GM21737 (cell line): ENCODE results near the gene ARHGAP40.

Experiments
- ATAC-seq: cut with Tn5 transposase; IDR thresholded peaks from one replicate; pipeline ENCODE4 v1.9.1; 2021; ENCODE audit warnings: mild to moderate bottlenecking, moderate library complexity; ENCODE audit not compliant: unreplicated experiment

Gene ARHGAP40

DNA sequence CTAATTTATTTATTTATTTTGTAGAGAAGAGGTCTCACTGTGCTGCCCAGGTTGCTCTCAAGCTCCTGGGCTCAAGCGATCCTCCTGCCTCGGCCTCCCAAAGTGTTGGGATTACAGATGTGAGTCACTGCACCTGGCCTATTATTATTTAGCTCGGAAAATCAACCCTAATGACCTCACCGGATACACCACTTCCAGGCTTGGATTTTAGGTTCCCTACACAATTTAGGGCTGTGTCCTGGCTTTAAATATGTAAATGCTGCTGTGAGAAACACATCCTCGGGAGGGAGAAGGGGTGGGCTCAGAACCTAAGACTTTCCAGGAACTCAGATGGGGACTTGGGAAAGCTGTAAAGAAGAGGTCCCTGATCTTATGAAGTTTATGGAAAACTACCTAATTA lies 71.7 kb downstream of the ARHGAP40 start:
- no peak for ATAC-seq

DNA sequence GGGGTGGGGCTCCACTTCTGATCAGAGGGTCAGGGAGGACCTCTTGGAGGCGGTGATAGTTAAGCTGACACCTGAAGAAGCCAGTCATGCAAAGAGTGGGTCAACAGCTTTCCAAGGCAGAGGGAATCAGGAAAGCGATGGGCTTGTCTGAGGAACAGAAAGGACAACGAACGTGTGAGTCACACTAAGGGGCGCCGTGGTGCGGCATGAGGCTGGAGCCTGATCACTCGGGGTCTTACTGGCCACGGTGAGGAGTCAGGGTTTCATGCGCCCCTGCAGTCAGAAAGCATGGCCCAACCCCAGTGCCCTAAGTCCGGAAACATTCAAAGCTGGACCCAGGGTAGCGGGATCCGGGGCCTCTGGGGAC lies 72.1 kb downstream of the ARHGAP40 start:
- ATAC-seq, result no peak

DNA sequence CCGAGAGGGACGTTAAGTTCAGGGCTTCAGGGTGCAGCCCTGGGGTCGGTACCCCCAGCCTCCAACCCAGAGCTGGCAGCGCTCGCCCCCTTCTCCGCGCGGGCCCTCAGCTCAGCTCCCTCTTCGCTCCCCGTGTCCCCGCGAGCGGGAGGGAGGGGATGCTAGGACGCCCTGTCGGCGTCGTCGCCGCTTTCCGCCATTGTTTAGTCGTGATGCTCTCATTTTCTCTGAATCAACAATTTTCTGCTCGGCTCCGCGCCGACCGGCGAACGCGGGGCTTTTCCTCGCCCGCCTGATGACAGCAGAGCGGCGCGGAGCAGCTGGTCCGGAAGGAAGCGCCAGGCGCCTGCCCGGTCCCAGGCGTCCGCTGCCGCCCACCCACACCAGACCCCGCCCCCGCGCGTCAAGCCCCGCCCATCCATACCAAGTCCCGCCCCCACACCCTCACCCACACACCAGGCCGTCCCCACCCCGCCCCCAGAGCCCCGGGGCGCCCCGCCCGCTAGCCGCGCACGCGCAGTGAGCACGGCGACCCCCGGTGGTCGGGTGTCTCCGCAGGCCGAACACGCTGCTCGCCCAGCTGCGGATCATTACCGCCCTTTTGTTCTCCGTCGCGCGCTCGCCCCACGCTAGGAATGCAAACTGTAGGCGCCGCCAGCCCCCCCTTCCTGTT lies 72.6 kb downstream of the ARHGAP40 start:
- no peak for ATAC-seq

DNA sequence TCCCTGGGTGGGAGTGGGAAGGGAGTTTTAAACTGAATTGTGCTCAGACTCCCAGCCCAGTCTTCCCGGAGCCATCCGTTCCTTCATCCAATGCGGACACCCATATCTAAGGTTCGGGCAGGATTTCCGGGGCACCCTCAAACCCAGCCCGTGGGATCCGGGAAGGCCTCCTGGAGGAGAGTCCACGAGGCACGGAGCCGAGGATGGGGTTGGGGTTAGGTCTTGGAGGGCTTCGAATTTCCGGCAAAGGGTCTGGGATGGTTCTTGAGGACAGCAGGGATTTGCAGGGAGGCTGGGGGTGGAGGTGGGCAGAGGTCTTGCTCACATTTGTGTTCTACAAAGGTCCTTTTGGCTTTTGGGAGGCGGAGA lies 73.1 kb downstream of the ARHGAP40 start:
- no peak for ATAC-seq

DNA sequence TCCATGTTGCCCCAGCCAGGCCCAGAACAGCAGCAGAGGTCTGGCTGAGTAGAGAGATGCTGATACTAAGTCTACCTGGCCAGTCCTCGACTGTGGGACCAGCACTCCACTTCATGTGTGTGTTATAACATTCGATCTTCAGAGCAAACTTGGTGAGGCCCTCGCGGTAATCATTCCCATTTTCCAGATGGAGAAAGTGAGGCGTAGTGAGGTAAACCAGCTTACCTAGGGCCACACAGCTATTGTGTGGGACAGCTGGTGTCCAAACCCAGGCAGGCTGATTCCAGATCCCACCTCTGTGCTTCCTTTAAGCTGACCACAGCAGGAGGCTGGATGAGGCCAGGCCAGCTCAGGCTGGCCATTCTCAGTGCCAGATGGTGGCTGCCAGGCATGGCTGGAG lies 75.0 kb downstream of the ARHGAP40 start:
- ATAC-seq, result no peak

DNA sequence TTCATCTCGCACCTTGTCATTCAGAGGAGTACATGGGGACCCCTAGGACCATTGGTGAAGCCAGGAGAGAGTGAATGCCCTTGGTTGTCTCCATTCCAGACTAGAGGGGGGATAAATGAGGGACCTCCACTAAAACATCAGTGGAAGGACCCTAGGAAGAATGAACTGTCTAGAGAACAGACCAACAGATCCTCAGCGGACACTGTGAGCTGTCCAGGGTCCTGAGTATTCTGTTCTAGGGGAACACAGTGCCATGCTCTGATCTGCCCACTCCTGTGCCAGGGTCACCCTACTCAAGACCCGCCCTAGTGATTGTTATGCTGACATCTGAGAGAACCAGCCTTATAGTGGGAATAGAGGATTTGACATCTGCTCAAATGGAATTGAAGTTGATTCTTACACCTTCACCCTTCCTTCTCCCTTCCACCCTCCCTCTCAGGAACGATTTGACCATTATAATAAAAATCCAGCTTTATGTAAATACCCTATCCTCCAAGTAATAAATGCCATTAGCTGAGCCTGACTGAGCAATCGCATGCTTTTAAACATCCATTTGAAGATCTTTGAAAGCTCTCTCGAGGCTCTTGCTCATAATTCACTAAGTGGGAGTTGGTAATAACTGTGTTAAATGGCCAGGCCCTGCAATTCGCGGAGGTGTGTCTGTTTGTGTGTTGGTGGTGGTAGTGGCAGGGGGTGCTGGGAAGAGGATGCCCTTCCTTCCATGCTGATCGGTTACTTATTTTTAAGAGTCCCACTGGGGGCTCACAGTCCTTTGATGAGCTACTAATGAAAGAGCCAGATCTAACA lies 79.1 kb downstream of the ARHGAP40 start:
- ATAC-seq, result no peak

DNA sequence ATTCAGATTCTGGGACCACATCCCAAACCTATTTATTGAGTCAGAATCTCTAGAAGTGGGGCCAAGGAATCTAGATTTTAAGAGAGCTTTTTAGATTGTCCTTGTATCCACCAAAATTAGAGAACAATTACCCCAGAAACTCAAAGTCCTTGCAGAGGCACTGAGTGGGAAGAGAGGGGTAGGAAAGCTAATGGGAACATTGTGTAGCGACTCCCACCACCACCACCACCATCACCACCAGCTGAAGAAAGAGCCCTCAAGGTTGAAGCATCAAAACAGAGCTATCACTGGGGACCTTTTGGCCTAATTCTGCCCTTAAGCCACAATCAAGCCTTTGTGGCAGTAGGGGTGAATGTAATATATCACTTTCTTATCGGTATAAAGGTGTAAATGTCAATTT lies 83.7 kb downstream of the ARHGAP40 start:
- no peak for ATAC-seq

DNA sequence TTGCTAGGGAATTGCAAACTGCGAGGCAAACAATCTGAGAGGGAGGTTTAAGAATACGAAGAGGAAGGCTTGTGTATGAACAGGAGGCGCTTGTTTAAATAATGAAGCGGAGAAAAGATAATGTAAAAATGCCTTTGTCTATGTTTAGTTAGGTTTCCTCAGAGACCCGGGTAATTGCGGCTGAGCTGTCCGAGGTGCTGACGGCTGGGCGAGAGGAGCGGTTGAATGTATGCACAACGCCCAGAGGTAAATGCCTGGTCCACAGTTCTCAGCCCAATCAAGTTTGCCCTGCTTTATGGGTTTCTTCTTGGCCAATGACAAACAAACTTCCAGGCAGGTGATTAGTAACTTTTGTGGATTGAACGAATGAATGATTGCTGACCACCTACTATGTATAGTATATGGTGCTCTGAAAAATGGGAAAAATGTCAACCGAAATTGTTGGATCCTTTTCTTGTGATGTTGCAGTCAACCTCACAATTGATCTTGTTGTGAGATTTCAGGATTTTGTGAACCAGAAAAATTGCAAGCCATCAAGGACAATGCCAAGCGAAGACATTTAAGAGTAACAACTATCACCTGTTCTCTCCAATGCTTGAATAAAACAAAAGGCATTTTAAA lies 84.4 kb downstream of the ARHGAP40 start:
- ATAC-seq, result no peak

DNA sequence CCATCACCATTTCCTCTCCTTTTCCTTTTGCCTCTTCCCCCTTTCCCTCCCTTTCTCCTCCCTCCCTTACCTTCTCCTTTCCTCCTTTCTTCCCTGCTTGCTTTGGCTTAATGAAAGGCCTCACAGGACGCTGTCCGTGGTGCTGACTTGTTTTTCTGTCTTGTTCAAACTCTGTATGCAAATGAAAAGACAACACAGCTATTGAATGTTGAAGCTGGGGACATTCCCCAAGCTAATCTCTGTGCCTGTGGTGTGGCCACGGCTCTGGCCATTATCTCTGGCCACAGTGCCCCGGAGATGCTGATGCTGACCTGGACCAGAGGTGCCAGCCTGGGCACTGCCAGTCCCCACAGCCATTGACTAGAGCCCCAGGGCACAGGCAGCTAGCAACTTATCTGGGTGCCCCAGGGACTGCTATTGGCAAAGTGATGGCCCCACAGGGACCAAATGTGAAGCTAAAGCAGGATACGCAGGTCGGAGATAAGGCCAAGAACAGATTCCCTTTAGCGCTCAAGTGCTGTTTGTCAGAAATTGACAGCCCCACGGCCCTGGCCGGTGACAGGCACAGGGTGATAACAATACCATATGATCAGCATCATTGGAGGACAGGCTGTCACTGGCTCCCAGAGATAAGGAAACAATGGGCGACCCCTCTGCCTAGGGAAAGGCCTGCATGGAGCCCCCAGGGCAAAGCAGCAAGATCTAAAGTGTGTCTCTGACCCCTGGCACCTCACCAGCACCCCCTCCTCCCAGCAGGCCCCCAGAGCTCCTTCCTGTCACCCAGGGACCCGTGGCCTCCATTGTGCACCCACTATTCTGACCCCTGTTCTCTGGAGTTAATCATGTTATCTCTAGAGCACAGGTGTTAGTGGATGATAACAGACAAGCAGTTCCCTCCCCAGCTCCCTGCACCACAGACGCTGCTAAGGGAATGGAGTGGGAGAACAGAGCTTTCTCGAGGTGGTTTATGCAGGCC lies 91.1 kb downstream of the ARHGAP40 start:
- no peak for ATAC-seq

DNA sequence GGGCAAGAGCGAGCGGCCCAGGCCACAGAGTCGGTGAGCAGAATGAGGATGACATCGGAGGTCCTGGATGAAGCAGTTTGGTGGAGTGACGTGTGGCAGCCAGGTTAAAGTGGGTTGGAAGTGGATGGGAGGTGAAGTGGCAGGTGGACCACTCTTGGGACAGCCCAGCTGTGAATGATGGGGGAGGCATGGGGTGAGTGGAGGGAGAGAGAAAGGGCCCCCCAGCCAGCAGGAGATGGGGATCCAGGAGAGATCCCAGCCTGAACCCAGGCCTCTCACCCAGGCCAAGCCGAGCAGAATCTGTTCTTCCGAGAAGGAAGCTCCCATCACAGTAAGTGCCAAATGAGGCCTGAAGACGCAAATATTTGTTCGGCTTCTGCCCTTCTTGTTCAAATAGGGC lies 95.7 kb downstream of the ARHGAP40 start:
- no peak for ATAC-seq

DNA sequence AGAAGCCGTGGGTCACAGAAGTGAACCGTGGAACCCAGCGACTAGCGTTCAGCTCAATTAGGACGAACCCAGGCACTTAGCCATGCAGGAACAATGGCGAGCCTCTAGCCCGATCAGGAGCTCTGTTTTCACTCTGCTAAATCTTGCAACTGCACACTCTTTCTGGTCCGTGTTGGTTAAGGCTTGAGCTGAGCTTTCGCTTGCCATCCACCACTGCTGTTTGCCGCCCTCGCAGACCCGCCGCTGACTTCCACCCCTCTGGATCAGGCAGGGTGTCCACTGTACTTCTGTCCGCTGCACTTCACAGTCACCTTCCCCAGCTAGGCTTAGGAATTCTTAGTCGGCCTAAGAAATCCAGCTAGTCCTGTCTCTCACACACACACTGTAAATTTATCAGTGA lies 96.9 kb downstream of the ARHGAP40 start:
- no peak for ATAC-seq

DNA sequence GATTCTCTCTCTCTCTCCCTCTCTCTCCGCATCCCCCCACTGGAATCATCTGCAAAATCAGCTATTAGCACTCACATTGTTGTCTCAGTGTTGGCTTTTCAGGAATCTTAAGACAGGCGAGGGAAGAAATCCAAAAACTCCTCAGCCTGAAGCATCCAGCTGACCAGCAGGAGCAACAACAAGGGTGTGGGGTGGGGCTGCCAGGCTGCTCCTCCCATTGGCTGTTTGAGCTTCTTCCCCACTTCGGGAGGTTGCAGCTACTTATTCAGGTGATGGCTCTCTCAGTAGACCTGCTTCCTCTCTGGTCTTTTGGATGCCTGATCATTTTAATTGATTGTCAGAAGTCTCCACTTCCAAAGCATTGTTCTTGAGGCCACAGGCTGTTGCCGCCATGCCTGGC lies 98.5 kb downstream of the ARHGAP40 start:
- ATAC-seq, result no peak
